IMR-90 (cell line): Measurements from ENCODE around the gene RASA1.

ENCODE experiments used
- BHLHE40 ChIP-seq: fragments of 150-350 bp; IDR thresholded peaks from 2 replicates; pipeline ENCODE4 v1.6.1; 2016; ENCODE audit warnings: mild to moderate bottlenecking, low read depth, low read length
- CEBPB ChIP-seq: IDR thresholded peaks from 2 replicates; pipeline ENCODE4 v1.6.1; 2012; ENCODE audit warnings: low read depth, low read length, improper control_type of control experiment
- CHD1 ChIP-seq: IDR thresholded peaks from 2 replicates; pipeline ENCODE4 v1.6.1; 2012; ENCODE audit warnings: low read depth, low read length, improper control_type of control experiment
- CTCF ChIP-seq: conservative IDR thresholded peaks from 2 replicates; pipeline ENCODE4 v1.5.1; 2012; ENCODE audit warnings: mild to moderate bottlenecking, low read depth, low read length, improper control_type of control experiment
- MAFK ChIP-seq: IDR thresholded peaks from 2 replicates; pipeline ENCODE4 v1.6.1; 2012; ENCODE audit warnings: low read depth, low read length, improper control_type of control experiment
- MXI1 ChIP-seq: IDR thresholded peaks from 2 replicates; pipeline ENCODE4 v1.6.1; 2012; ENCODE audit warnings: low read depth, mild to moderate bottlenecking, low read length, moderate library complexity, borderline replicate concordance
- POLR2A ChIP-seq: IDR thresholded peaks from 2 replicates; pipeline ENCODE4 v1.6.1; 2012; ENCODE audit warnings: mild to moderate bottlenecking, low read depth, low read length
- RAD21 ChIP-seq: IDR thresholded peaks from 2 replicates; pipeline ENCODE4 v1.6.1; 2012; ENCODE audit warnings: low read length, improper control_type of control experiment
- RFX5 ChIP-seq: IDR thresholded peaks from 2 replicates; pipeline ENCODE4 v1.8.0; 2012; ENCODE audit warnings: low read depth, mild to moderate bottlenecking, low read length, moderate library complexity
- SMC3 ChIP-seq: fragments of 150-350 bp; IDR thresholded peaks from 2 replicates; pipeline ENCODE4 v1.6.1; 2016; ENCODE audit warnings: low read depth, mild to moderate bottlenecking, antibody characterized with exemption, low read length, moderate library complexity
- TF ChIP-seq, protein P1 (sequence below): fragments of 150-350 bp; IDR thresholded peaks from 2 replicates; pipeline ENCODE4 v1.6.1; 2017; ENCODE audit warnings: mild to moderate bottlenecking, antibody characterized with exemption, low read length, low read depth
- TF ChIP-seq, protein P2 (sequence below): fragments of 150-350 bp; IDR thresholded peaks from 2 replicates; pipeline ENCODE4 v1.6.1; 2016; ENCODE audit warnings: low read depth, mild to moderate bottlenecking, low read length, moderate library complexity, borderline replicate concordance

DNA sequence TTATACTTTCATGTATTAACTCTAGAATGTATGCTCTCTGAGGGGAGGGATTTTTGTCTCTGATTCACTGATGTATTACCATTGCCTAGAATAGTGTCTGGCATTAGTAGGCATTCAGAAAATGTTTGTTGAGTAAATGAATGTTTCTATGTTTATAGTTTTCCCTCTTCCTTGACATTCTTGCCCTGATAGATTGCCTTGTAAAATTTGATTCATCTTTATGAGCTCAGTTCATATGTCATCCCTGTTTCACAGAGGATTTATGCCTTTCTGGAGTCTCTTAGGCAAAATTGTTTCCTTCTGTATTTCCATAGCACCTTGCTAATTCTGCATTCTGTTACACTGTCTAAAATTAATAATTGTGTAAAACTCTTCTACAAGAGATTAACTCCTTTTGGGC lies 72.3 kb downstream of the RASA1 start:
- TF ChIP-seq CTCF: no peak
- no peak for TF ChIP-seq CEBPB
- TF ChIP-seq RFX5: no peak
- no peak for TF ChIP-seq SMC3
- TF ChIP-seq POLR2A: no peak
- no peak for TF ChIP-seq RAD21
- TF ChIP-seq, protein P1, sequence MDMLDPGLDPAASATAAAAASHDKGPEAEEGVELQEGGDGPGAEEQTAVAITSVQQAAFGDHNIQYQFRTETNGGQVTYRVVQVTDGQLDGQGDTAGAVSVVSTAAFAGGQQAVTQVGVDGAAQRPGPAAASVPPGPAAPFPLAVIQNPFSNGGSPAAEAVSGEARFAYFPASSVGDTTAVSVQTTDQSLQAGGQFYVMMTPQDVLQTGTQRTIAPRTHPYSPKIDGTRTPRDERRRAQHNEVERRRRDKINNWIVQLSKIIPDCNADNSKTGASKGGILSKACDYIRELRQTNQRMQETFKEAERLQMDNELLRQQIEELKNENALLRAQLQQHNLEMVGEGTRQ: no peak
- TF ChIP-seq MAFK: no peak
- TF ChIP-seq, protein P2, sequence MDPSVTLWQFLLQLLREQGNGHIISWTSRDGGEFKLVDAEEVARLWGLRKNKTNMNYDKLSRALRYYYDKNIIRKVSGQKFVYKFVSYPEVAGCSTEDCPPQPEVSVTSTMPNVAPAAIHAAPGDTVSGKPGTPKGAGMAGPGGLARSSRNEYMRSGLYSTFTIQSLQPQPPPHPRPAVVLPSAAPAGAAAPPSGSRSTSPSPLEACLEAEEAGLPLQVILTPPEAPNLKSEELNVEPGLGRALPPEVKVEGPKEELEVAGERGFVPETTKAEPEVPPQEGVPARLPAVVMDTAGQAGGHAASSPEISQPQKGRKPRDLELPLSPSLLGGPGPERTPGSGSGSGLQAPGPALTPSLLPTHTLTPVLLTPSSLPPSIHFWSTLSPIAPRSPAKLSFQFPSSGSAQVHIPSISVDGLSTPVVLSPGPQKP: no peak
- TF ChIP-seq CHD1: no peak
- no peak for TF ChIP-seq BHLHE40
- no peak for TF ChIP-seq MXI1
